ENCODE data around the gene ZC3HAV1L.
"Not testable (repeated sequence)": the region's sequence is repeated elsewhere in the genome, so short reads cannot be mapped to it uniquely, and the experiment has no call there.

The ZC3HAV1L gene

DNA sequence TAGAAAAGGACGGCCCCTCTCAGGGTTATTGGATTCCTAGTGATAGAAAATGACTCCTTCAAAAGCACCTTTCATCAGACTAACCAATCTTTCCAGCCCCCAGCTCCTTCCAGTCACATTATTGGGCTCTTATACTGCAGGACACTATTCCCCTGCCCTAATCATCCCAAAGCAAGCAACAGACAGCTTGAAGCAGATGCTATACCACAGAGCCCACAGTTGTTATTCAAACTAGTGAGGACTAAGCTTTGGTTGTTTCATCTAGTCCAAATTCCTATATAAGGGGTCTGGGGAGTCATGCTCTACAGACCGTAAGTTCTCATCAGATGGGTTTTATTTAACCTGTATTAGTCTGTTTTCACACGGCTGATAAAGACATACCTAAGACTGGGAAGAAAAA lies 24.5 kb downstream of the ZC3HAV1L start:
- DNase-seq, result no peak

DNA sequence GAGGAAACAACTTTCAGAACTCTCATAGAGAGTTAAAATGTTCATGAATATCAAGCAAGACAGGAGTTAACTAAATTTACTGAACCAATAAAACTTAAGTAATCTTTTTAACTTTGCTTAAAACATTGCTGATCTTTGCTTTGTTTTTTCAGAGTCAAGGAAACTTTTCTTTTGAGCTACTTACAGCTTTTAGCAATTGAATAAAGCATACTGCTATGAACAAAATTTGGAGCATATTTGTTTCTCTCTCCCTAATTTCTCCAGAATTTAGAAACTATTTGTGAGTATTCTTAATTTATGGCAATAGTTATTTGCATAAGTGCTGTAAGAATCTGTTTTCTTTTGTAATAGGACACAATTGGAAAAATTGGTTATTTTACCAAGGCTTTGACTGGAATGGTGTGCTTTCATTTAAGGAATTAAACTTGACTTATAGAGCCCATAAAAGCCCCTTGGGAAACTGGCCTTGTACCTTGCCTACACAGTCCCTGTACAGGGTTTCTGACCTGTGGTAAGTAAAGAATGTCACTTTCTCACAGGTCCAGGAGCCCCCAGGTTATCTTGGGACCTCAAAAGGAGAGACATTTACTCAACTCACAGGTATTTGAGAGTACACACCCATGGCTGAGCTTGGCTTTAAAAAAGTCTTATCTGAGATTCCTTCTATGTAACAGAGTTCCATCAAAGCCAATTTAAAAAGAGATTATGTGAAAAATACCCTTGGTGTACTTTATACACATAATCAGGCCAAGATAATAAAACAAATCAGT lies 31.3 kb downstream of the ZC3HAV1L start:
- no peak for DNase-seq

DNA sequence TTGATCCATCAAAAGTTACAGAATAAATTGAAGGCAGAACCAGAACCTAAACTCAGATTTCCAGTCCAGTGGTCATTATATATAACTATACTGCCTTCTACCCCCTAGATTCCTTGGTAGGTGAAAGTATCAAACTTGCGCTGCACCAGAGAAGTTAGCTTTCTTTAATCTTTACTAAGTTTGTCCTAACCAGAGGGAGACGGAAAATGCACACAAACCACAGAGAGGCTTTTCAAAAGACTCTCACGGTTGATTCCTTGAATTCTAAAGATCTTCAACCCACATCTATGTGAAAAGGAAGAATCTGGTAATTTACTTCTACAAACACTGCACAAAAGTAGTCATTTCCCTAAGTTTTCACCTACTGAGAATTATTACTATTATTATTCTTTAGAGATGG lies 36.4 kb downstream of the ZC3HAV1L start:
- no peak for DNase-seq

DNA sequence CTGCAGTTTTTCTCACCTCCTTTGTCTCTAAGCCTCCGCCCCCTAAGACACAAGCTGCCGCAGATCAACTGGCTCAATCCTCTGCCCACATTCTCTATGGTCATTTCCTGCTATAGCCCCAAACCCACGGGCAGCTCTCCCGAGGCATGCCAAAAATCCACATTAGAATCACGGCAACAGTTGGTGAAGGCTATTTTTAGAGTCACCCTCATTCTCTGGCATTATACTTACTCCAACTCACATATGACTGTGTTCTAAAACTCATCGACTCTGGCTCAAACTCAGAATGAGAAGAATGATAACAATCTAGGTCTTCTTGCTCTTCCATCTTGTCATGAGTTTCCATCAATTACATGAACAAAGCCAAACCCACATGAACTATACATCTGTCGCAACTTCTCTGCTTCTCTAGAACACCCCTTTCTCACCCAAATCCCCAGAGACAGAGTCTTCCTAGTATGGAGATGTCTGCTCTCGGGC lies 43.8 kb downstream of the ZC3HAV1L start:
- DNase-seq, result no peak

DNA sequence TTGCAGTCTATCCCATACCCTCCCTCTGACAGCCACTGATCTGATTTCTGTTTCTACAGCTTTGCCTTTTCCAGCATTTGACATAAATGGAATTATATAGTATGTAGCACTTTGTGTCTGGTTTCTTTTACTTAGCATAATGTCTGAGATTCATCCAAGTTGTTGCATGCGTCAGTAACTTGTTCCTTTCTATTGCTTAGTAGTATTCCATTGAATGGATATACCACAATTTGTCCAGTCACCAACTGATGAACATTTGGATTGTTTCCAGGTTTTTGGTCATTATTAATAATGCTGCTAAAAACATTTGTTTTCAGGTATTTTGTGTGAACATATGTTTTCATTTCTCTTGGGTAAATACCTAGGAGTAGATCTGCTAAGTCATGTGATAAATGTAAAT lies 48.2 kb downstream of the ZC3HAV1L start:
- no peak for DNase-seq

DNA sequence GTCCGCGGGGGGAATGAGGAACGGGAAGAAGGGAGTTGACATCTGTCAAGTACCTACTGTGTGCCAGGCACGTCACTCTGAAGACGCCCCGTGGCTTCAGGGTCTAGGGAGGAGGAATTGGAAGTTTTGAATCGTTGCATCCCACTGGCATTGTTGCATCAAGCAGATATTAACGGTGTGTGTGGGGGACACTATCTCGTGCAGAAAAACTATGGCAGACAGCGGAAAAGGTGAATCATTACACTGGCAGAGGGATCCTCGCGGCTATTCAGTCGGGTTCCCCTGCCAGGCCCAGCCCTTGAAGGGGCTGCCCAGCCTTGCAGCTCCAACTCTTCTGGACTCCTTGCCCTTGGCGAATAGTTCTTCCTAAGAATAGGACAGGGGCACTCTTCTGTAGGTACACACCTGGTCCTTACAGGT lies 53.6 kb downstream of the ZC3HAV1L start:
- DNase-seq, result no peak

DNA sequence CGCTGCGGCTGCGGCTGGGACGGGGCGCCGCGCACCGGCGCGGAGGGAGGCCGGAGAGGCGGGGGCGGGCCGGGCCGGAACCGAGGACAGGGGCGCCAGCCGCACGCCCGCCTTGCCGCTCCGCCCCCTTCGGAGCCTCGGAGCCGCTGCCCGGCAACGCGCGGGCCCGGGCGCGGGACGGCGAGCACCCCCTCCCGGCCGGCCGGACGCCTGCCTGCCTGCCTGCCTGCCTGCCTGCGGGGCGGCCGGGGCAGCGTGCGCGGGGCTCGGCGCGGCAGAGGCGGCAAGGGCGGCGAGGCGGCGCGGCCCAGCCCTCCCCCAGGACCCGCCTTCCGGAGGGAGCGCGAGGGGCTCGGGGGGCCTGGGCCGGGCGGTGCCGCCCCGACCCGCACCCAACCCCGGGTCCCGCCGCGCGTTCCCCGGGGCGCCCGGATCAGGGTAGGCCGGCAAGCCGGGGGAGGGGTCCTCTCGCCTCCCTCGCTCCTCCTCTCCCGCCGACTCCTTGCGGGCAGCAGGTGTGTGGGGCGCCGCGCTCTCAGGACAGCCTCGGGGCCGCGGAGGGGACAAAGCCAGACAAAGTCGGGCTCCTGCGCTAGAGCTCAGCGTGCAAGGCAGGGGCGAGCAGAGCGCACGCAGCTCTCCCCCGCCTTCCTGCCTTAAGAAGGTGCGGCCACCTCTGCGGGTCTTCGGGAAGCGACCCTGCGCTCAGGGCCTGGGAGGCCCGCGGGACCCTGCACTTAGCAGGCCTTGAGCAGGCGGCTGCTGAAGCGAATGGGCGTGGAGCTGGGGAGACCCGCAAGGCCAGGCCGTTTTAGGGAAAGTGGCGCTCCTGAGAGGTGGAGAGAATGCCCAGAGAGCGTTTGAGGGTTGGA lies 54.3 kb downstream of the ZC3HAV1L start, which contains the start of gene KIAA1549:
KIAA1549 (minus strand) TSS at position 58 of the 872 bp plus-strand sequence. CDS start 120 bp downstream, outside the sequence.
- peak; percentile 86 for DNase-seq

DNA sequence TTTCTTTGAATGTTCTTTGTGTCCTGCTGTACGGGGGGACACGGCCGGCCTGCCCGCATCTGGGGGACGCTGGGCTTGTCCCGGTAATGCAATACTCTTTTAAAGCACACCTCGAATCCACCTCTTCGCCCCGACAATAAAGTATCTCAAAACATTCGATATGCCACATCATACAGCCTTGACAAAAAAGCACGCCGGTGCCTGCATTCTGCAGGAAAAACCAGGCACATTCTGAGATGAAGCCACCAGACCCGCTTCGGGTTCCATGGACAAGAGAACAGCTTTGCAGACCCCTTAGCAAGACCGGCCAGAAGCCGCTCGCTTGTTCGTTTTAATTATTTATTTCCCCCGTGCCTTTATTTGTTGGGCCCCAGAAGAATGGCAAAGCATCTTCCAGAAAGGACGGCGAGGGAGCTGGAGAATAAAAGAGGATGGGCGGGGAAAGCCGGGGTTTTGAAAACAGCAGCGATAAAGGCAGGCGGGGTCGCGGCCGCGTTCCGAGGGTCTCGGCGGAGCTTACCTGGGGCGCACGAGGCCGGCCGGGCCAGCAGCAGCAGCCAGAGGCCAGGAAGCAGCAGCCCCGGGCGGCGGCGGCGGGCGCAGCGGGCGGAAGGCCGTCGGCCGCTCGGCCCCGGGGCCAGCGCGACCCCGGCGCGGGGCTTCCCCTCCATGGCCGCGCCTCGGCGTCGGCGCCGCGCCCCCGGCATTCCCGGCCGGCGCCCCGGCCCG lies 55.1 kb downstream of the ZC3HAV1L start:
- DNase-seq, result no peak

DNA sequence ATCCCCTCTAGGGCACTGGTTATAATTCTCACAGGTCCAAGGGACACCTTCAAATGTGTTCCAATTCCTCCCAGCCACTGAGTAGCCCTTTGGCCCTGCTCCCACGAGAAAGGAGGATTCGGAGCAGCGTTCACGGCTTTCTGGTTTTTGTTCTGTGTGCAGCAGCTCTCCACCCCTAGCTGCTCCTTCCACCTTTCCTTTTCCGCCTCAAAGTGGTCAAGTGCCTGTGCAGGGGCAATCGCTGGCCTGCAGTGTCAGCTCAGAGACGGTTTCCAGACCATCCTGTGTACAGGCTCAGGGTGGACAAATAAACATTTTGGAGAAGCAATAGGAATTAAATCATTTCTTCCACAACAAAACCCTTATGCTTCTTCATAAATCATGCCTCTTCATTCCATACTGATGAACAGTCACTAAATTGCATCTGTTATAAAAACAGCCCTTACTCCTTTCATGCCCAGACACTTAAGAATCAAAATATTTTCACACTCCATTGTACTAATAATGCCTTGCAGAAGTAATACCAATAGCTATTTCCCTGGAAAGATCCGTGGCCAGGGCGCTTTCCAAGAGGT lies 55.8 kb downstream of the ZC3HAV1L start:
- DNase-seq, result peak; percentile 68

DNA sequence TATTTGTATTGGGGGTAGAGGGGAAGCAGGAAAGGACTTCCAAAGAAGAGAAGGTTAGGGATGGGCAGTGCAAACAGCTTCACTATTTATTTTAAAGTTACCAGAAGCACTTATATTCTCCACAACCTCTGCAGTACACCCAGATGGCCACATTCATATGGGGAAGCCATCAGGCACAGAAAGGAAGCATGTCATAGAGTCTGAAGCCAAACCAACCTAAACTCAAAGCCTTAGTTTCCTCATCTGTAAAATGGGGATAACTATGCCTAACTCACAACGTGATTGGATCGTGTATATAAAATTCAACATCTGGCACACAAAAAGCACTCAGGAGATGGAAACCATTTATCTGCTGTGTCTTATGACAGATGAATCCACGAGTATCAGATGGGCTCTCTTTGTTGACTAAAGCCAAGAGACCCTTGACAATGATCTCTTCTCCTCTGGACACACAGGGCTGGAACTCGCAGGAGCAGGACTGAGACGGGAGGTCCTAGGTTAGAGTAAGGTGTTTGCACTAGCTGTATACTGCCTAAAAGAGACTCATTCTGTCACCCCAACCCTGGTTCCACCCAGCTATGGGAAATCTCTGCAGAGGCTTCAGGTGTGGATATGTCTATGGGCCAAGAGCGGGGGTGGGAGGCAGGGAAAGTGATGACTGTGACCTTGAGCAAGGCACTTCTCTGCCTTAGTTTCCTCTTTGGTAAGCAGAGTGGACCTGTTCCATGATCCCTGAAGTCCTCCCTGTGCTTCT lies 56.4 kb downstream of the ZC3HAV1L start:
- DNase-seq, result no peak

DNA sequence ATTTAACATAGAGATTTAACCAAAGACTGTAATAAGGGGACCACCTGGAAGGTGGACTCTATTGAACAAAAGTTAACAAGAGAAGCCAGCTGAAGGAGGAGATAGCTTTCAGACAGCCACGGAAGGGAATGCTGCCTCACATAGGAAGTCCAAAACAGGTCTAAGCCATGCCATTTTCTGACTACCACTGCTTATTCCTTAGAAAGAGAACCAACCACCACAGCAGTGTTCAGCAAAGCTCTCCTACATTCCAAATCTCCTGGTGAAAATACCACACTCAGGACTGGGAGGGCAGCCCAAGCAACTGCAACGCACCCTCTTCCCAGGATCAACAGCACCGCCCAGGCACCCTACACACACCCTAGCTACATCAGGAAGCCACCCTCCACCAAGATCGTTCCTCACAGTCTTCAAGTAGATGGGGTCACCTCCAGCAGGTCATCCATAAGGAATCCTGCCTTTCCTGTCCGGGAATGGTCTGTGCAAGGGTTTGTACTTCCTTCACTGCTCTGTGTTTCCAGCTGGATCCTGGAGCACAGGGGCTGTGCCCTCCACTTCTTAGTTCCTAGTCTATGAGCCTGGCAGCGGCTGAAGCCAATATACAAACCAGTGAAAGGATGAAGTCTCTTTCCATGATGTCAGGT lies 57.2 kb downstream of the ZC3HAV1L start:
- peak; percentile 67 for DNase-seq

DNA sequence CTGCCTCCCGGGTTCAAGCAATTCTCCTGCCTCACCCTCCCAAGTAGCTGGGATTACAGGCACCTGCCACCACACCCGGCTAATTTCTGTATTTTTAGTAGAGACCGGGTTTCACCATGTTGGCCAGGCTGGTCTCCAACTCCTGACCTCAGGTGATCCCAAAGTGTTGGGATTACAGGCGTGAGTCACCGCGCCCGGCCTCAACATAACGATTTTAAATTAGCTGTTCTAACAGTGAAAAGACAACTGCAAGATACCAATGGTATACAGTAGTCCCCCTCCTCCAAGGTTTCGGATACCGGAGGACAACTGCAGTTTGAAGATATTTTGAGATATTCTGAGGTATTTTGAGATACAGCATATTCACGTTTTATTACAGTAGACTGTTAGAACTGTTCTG lies 59.7 kb downstream of the ZC3HAV1L start:
- not testable (repeated sequence) for DNase-seq

Data from islet precursor cell (in vitro differentiated cells).